Dermis microvascular lymphatic vessel endothelial cell (primary cell): ENCODE results near the gene BMPR1B. TPM values are rescaled to one million over a fixed set of nuclear protein-coding genes. Genes with fewer than 3 reads are reported as not detected.
"Not testable (repeated sequence)": the region's sequence is repeated elsewhere in the genome, so short reads cannot be mapped to it uniquely, and the experiment has no call there.

Experiments used
- DNase-seq, 2 donors: peaks; one replicate each; pipeline versions ENCODE4 v3.0.0 to v3.0.0-alpha.2; 2010; ENCODE audit warnings: low read depth in 2 of 2
- total RNA-seq: library from RNA; depleted of rRNA; stranded (reverse); fragments of >200 nt; gene quantifications from 2 replicates; pipeline ENCODE4 v1.2.1, GENCODE V29; 2014

Gene BMPR1B
- total RNA-seq, 1 donor from 2014 or later = 0.51 TPM

DNA sequence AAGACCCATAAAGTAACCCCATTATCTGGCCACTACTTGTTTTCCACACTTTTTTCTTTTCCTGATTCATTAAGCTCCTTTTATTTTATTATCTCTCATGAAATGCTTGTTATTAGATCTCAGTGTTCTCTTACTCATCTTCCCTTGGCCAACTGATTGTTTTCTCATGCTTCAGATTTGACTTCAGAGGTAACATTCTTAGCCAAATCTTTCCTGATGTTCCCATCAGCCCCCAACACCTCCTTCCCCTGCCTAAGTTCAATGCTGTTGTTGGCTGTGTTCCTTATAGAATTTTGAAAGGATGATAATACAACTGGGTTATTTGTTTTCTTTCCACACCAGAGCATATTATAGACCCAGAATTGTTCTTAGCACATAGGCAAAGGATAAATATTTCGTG lies 75.6 kb downstream of the BMPR1B start:
- DNase-seq = peak in 1 of 2 donors; percentile 5

DNA sequence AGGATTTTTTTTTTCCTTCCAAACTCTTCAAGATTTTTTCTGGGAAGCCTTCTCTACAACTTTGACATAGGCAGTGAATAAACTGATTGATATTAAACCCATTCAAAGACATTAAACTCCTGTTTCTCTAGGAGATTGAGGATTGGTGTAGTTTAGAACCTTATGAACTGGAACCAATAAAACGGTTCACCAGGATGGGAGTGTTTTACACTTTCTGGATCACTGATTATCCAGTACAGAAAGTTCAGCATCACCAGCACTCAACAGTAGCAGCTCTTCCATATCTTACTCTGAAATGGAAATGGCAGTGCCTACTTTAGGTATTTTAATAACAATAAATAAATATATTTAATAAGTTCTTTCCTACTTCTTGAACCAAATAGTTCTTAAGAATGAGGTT lies 76.7 kb downstream of the BMPR1B start:
- DNase-seq = no peak

DNA sequence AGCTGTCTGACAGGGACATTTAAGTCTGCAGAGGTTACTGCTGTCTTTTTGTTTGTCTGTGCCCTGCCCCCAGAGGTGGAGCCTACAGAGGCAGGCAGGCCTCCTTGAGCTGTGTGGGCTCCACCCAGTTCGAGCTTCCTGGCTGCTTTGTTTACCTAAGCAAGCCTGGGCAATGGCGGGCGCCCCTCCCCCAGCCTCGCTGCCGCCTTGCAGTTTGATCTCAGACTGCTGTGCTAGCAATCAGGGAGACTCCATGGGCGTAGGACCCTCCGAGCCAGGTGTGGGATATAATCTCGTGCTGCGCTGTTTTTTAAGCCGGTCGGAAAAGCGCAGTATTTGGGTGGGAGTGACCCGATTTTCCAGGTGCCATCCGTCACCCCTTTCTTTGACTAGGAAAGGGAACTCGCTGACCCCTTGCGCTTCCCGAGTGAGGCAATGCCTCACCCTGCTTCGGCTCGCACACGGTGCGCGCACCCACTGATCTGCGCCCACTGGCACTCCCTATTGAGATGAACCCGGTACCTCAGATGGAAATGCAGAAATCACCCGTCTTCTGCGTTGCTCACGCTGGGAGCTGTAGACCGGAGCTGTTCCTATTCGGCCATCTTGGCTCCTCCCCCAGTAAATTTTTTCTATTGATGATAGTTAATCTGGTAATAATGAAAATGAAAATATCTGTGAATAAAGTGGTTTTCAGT lies 83.6 kb downstream of the BMPR1B start:
- DNase-seq = not testable (repeated sequence)

DNA sequence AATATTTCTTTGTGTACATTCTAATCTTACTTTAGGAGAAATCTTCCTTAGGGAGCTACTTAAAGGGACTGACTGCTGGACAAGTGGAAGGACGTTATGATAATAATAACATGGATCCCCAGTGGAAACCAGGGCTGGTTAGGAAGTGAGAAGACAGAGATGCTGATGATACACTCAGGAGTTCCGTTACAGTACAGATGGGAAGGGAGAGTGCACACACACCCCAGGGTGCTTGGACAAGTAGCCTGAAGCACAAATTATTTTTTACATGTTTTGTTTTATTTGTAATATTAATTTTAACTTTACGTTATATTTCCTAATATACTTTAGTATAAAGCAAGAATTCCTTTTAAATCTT lies 84.1 kb downstream of the BMPR1B start:
- no peak for DNase-seq

DNA sequence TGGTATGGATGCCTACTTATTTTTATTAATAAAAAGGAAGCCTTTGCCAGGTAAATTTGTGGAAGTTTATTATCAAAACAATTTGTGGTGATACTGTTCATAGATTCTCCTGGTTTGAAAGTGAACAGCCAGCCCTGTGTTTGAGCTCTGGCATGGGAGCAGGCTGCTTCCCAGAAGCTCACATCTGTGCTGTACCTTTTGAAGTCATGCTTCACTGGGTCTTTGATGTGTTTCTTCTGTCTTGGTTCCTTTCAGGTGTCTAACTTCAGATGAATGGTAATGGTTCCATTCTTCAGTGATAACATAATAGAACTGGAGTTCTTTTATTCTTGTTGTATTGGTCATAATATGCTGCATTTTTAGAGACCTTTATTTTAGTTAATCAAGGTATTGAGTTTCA lies 85.5 kb downstream of the BMPR1B start:
- no peak for DNase-seq

DNA sequence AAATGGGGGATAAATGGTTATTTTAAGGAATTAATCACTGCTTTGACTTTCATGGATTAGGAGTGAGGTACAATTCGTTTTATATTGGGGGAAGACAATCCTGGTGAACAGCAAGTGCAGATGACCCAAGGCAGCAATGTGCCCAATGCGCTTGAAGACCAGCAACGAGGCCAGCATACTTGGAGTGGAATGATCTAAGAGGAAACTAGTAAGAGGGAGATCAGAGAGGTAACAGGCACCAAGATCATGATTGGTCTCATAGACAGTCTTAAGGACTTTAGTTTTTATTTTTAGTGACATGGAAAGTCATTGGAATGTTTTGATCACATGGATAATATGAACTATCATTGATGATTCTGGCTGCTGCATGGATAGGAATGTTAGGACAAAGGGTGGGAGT lies 90.6 kb downstream of the BMPR1B start:
- DNase-seq = no peak

DNA sequence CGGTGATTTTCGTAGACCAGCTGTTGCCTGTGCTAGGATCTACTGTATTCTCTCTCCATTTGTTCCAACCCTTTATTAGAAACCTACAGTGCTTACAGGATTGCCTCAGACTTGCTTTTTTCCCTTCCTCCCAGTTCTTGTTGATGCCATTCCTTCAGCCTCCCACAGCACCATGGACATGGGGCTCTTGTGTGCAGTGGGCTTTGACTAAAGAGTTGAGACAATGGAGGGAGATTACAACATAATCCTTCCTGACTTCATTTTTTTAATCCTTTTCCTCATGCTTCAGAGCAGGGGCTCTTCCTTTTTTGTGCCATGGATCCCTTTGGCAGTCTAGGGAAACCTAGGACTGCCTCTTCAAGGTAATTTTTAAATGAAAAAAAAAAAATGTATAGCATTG lies 92.1 kb downstream of the BMPR1B start:
- DNase-seq = no peak

DNA sequence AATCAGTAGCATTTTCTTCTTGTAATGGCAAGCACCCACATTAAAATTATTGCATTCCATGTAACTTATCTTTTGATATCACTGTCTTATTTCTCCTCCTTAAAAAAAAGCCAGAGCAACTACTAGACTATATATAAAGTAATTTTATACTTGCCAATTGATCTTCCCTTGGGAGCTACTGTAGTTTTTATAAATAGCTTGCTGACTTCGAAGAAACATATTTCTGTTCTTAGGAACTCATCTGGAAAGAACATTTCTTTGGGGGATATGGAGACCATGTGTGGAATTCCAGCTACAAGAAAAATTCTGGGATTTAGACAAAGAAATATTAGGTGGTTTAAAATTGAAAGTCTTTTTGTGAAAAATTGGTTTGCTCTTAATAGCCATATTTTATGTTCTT lies 94.9 kb downstream of the BMPR1B start:
- DNase-seq = no peak

DNA sequence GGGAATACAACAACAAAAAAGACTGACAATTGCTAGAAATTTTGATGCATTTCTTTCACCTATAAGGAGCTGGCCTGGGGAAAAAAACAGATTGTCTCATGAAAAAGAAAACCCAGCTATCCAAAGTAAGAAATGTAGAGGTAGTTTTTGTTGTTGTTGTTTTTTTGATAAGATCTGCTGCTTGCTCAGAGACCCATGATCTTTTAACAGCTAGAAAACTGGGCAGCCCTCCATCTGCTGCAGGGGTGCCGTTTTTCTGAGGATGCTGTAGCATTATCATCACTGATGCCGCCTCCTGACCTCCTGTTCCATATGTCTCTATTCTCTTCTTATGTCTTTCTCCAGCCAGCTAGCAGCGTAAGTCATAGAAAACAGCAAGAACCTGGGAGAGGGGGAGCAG lies 98.3 kb downstream of the BMPR1B start:
- no peak for DNase-seq

DNA sequence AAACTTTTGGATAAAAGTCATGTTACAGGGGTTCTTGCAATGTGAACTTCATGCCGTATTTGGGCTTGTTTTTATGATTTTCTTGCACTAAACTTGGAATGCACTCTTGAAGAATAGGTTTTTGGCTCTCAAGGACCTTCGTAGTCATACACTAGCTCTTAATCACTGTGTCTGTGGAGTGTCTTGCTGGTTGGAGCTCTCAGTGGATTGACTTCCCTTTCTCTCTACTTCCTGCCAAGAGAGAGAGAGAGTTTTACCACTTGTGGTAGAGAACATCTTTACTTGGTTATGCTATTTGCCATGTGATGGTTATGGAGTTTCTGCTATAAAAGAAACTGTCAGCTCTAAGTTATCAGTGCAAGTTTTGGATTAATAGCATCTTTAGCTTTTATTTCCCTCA lies 112.4 kb downstream of the BMPR1B start:
- no peak for DNase-seq

DNA sequence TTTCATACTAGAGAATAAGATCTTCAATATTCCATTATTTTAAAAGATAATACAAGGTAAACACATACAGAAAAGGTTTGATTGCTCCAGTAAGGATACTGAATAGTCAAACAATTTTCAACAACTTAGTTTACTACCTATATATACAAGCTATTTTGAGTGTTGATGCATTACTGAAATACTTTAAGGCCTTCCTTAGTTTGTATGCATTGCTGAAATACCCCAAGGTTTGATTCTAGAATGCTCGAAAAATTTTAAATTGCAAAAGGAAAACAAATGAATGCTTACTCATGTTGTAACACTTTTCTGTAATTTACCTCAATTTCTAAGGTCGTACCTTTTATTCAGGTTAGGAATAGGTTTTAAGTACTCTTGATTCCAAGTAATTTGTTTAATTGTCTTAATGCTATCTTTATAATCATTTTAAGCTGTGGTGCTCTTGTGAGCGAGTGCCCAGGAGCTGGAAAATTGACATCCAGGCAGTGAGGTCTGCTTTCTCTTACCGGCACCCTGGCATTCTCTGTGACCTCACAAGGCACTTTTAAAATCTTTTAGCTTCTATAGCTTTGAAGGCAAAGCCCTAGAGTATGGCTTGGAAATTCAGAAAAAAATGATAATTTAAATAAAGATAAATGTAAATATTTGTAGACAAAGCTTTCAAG lies 114.0 kb downstream of the BMPR1B start:
- no peak for DNase-seq

DNA sequence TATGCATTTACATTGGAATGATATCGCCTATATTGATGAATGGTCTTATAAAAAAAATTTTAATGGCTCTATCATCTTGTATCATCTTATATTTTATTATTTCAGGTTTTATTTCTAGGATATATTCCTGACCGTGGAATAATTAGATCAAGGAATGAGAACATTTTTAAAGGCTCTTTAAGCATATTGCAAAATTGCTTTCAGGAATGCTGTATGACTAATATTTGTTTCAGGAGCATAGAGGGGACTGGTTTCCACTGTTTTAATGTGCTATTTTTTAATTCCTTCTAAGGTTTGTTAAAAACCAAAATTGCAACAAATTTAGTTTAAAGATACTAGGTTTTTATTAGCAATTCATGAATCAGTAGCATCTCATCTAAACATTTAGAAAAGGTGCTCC lies 120.2 kb downstream of the BMPR1B start:
- no peak for DNase-seq

DNA sequence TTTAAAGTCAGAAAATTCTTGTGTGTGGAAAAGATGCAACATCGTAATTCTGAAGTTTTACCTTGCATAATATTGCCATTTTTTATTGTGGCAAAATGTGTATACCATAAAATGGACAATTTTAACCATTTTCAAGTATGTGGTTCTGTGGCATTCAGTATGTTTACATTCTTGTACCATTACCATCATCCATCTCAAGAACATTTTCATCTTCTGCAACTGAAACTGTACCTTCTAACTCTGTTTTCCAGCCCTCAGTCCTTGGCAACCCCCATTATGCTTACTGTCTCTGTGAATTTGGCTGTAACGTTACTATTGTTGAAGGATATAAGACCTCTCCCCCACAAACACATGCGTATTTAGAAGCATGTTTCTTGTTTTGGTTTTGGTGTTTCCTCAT lies 123.2 kb downstream of the BMPR1B start:
- no peak for DNase-seq

DNA sequence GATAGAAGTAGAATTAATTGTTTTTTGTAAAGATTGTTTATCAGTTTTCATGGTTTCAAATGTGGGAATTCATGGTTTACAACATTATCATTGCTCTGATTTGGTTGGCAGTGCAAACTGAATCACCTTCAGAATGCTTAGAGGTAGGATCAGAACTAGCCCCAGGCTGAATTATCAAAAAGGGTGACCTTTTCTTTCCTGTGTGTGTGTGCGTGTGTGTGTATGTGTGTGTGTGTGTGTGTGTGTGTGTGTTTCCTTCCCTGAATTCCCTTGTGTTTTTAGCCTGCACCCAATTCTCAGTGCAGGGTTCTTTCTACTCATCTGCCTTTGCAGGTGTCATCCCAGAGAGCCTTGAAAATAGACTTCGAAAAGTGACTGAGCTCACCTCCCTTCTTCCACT lies 125.0 kb downstream of the BMPR1B start:
- DNase-seq = no peak

DNA sequence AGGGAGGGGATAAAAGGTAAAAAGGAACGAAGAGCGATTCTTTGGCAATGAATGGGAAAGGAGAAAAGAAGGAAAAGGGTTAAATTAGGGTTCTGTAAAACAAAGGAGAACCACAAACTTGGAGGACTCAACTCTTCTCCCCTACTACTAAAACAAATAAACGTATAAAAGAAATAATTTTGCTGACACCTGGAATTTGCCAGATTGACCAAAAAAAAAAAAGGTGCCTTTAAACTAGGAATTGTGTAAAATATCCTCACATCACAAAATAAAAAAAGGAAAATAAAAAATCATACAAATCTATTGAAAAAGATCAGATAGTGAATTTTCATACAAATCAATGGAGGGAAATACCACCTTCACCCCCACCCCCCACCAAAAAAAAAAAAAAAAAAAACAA lies 129.3 kb downstream of the BMPR1B start:
- DNase-seq = no peak

DNA sequence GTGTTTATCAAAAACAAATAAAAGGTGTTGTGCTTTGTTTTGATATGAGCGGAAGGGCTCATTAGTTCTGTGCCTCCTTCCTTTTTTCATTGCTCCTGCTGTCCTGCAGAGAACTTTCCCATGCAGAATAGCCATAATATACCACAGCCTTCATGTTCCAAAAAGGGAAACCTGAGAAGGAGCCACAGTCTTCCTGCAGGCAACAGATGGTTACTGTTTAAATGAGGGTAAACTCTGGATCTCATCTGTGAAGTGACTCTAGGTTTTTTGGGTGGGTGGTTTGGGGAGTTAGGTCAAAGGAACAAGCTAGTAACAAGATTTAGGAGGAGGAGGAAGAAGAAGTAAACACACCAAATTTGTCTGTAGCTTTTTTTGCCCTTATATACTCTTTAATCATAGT lies 131.8 kb downstream of the BMPR1B start:
- no peak for DNase-seq

DNA sequence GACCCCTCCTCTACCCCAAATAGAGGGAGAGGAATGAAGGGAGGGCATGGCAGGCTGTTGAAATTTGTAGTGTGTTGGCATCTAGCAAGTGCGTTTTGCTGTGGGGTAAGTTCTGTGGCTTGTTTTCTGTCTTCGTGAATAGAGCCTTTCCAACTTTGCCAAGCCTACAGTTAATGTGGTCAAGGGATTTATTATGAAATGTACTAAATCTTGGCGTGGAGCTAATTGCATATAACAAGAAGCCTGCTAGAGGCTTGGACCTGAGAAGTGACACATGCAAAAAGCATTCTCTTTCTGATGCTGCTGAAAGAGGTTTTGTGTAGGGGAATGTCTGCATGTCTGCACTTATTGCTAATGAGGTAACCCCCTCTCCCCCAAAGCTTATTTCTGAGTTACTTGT lies 132.2 kb downstream of the BMPR1B start:
- DNase-seq = no peak

DNA sequence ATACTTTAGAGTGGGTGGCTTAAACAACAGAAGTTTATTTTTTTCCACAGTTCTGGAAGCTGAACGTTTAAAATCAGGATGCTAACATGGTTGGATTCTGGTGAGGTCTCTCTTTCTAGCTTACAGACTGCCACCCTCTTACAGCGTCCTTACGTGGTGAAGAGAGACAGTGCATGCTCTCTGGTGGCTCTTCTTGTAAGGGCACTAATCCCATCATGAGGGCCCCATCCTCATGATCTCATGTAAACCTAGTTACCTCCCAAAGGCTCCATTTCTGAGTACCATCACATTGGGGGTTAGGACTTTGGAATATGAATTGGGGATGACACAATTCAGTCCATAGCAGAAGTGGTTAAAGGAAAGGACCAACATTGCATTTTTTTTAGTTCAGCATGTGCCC lies 132.8 kb downstream of the BMPR1B start:
- DNase-seq = no peak

DNA sequence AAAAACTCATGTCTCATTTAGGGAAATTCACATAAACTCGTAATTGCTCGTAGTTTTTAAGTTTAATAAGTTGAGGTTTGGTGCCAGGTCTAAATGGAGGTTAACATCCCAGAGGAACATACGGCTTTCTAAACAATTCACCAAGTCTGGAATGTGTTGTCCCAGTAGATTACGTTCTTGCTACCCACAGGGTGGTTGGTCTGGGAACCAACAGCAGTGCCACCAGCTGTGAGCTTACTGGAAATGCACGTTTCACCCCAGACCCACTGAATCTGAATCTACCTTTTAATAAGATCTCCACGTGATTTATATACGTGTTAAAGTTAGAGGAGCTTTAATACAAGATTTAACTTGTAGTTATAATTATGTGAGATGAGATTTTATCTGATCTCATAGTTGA lies 134.3 kb downstream of the BMPR1B start:
- DNase-seq = no peak

DNA sequence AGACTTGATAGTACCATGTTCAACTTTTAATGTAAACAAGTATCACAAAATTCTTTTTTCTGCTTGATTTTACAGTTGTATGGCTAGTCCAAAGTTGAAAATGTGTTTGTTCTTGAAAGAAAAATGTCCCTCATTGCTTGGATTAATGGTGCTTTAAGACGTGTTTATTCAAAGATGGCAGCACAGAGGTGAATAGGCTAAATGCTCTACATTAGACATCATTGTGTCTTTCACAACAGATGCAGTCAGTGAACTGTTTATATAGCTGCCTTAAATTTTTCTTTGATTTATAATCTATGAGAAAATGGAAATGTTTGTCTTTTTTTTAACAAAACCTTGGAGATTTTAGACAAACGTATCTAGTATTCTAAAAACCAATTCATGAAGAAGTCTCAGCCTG lies 137.3 kb downstream of the BMPR1B start:
- DNase-seq = no peak

DNA sequence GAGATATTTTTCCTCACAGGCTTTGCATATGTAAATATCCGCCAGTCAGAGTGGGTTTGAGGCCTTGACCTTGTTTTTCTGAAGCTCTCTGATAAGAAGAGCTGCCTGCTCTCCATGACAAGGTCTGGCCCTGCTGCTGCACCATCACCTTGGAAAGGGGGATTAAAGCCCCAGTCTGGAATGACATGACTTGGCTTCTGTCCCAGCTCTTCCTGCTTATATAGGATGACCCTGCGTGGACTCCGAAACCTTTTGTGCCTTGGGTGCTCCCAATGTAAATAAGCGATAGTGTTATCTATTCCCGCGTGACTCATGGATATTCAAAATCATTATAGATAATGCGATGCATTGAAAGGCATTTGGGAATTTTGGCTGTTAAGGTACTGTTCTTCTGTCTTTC lies 139.3 kb downstream of the BMPR1B start:
- DNase-seq = peak in 1 of 2 donors; percentile 28

DNA sequence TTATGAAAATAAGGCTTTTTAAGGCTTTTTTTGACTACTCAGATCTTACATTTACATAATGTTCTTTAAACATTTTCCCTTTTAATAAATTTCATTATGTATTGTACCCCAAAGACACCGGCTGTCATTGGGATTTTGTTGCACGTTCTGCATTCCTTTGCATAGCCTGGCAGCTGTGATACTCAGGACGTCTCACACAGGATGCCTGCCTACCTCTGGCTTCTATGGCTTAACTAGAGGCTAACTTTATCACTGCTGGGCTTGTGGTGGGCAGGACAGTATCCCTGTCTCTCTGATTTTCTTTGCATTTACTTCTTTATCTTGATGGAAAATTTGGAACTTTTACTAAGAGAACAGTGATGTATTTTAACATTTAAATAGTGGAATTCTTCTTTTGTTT lies 147.8 kb downstream of the BMPR1B start:
- DNase-seq = no peak

DNA sequence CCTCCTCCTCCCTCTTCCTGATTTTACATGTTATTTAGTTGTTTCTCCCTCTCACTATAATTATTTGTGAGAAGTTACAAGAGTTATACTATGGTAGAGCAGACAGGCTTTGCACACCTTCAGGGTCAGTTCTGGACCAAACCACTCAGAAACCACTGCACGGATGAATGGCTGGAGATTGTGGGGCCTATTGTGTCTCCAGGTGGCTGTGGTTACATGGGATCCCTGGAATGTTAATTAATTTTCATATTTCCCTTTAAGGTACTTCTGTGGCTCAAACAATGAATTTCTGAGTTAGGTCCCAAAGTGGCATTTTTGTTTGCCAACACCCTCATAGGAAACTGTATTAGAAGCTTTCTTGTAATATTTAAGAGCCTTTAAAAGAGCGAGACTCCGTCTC lies 151.9 kb downstream of the BMPR1B start:
- DNase-seq = no peak

DNA sequence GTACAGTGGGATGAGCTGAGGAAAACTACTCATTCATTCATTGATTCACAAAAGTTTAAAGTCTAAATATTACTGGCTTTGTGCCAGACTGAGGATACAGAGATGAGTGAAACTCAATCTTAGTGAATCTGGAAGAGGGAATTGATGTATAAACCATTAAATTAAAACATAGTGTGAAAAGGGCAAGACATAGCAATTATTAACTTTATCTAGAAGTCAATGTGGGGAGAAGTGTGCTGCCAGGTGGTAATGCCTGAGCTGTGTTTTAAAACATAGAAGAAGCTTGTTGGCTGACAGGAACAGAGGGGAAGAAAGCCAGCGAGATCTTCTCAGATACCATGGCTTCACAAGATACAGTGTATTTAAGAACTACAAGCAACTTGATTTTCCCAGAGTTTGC lies 153.4 kb downstream of the BMPR1B start:
- no peak for DNase-seq
